Measurements from ENCODE around the gene IL20RA. TPM values are rescaled to one million over a fixed set of nuclear protein-coding genes. Genes with fewer than 3 reads are reported as not detected.

The IL20RA gene
- total and polyA plus RNA-seq, 2 of the 13 experiments (the other 11 are each of a cell fraction or from before 2014, with no cell fraction given): not detected

DNA sequence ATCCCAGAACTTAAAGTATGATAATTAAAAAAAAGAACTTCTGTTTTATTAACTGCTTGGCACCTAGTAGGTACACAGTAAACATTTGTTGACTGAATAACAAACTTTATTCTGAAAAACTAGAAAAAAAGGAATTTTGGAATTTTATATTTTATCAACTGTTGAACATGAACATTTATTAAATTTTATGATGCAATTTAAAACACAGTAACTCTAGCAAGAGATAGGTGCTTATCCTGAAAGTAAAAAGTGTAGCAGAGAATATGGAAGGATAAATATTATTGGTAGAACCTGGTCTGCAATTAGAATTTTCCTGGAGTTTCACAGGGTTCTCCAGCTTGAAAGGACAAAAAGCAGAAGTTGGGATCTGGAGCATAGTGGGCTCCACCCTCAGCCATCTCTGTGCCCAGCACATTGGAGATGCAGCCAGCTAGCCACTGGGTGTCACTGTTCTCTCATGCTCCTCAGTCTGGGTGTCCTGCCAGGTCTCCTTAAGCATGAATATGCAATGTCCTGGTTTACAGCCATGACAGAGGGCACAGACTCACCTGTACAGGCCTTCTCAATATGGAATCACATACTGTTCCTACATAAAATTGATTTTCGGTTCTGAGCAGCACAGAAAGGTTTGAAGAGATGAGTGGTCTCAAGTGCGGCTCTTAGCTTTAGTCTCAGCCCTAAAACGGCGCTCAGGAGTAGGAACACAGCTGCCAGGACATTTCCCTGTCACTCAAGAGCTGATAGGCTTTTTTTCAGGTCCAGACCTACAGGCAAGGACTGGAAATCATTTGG lies 31.7 kb upstream of the IL20RA start:
- H3K4me1 ChIP-seq (ENCODE audit: insufficient read depth, low read length): no peaks in the 10 kb centered on the region
- H3K79me2 ChIP-seq (ENCODE audit: insufficient read depth, low read length): no peaks in the 10 kb centered on the region
- 68% methylated on average over 4 of the region's 4 CpGs for WGBS (ENCODE audit: low lambda C conversion rate)
- no peak overlapping the region for H2AFZ ChIP-seq (ENCODE audit: low read length)
- peak; percentile 92 for FAIRE-seq
- H3K9me3 ChIP-seq (ENCODE audit: low read length): no peaks in the 10 kb centered on the region
- no peak overlapping the region for H3K9ac ChIP-seq (ENCODE audit: insufficient read depth, low read depth, low read length)
- ChIA-PET POLR2A (no interaction called here), CTCF (ENCODE audit: low intra/inter-chr PET ratio, low total read pairs) (interaction anchor here (1.3 to 1.4 kb wide), 3 partner anchors 90 to 565 kb away, joined by 3 to 20 read pairs (median 6); no protein-coding TSS in a partner anchor)
- in situ Hi-C loops (cut with HindIII; ENCODE audit: extremely low pct_ligation_motif_present, low pct_unique_long_range_greater_than_20kb) (loop anchor here (25.0 kb wide), 1 partner anchor 886 kb away; no protein-coding TSS in a partner anchor), intact Hi-C loops (cut with micrococcal nuclease; ENCODE audit: unreplicated experiment) (loop anchor here (1.0 kb wide), 2 partner anchors 238 to 565 kb away; no protein-coding TSS in a partner anchor)
- no peak overlapping the region for H3K27ac ChIP-seq (ENCODE audit: extremely low read length, insufficient read depth, low read length)
- H3K36me3 ChIP-seq (replicated peaks in 1 of 2; ENCODE audit: control insufficient read depth in 1 of 2, insufficient read depth in 2 of 2, low read length in 2 of 2): no peaks in the 10 kb centered on the region
- H3K4me2 ChIP-seq (ENCODE audit: low read depth, low read length): no peak overlapping the region
- peak; percentile 100 for ATAC-seq
- H3K27me3 ChIP-seq (ENCODE audit: control insufficient read depth in 1 of 2, insufficient read depth in 2 of 2, low read length in 2 of 2): no peaks in the 10 kb centered on the region
- H4K20me1 ChIP-seq (ENCODE audit: insufficient read depth, low read length): no peaks in the 10 kb centered on the region
- peak; percentile 74 for DNase-seq (ENCODE audit: low spot score)
- BruUV-seq (replicated peaks): no TSS peak
- no peak overlapping the region for H3K4me3 ChIP-seq (replicated peaks in 1 of 3; ENCODE audit: insufficient read depth in 1 of 3, low read depth in 2 of 3, low read length in 3 of 3)
- TF ChIP-seq, protein P1, sequence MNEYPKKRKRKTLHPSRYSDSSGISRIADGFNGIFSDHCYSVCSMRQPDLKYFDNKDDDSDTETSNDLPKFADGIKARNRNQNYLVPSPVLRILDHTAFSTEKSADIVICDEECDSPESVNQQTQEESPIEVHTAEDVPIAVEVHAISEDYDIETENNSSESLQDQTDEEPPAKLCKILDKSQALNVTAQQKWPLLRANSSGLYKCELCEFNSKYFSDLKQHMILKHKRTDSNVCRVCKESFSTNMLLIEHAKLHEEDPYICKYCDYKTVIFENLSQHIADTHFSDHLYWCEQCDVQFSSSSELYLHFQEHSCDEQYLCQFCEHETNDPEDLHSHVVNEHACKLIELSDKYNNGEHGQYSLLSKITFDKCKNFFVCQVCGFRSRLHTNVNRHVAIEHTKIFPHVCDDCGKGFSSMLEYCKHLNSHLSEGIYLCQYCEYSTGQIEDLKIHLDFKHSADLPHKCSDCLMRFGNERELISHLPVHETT (CRISPR knock-in tag; conservative IDR thresholded peaks at IDR 0.05): no peak
- TF ChIP-seq ZNF570 (CRISPR knock-in tag; IDR thresholded peaks at IDR 0.05; ENCODE audit: borderline replicate concordance) (no peak), NFE2L2 (IDR thresholded peaks at IDR 0.05; ENCODE audit: low read length) (peak; percentile 1; the same call in 1 of the 2 replicates), ZNF839 (CRISPR knock-in tag; IDR thresholded peaks at IDR 0.05; ENCODE audit: borderline replicate concordance) (no peak), MIXL1 (CRISPR knock-in tag; IDR thresholded peaks at IDR 0.05) (no peak), KLF12 (CRISPR knock-in tag; IDR thresholded peaks at IDR 0.05; ENCODE audit: borderline replicate concordance) (no peak)
- TF ChIP-seq, protein P2, sequence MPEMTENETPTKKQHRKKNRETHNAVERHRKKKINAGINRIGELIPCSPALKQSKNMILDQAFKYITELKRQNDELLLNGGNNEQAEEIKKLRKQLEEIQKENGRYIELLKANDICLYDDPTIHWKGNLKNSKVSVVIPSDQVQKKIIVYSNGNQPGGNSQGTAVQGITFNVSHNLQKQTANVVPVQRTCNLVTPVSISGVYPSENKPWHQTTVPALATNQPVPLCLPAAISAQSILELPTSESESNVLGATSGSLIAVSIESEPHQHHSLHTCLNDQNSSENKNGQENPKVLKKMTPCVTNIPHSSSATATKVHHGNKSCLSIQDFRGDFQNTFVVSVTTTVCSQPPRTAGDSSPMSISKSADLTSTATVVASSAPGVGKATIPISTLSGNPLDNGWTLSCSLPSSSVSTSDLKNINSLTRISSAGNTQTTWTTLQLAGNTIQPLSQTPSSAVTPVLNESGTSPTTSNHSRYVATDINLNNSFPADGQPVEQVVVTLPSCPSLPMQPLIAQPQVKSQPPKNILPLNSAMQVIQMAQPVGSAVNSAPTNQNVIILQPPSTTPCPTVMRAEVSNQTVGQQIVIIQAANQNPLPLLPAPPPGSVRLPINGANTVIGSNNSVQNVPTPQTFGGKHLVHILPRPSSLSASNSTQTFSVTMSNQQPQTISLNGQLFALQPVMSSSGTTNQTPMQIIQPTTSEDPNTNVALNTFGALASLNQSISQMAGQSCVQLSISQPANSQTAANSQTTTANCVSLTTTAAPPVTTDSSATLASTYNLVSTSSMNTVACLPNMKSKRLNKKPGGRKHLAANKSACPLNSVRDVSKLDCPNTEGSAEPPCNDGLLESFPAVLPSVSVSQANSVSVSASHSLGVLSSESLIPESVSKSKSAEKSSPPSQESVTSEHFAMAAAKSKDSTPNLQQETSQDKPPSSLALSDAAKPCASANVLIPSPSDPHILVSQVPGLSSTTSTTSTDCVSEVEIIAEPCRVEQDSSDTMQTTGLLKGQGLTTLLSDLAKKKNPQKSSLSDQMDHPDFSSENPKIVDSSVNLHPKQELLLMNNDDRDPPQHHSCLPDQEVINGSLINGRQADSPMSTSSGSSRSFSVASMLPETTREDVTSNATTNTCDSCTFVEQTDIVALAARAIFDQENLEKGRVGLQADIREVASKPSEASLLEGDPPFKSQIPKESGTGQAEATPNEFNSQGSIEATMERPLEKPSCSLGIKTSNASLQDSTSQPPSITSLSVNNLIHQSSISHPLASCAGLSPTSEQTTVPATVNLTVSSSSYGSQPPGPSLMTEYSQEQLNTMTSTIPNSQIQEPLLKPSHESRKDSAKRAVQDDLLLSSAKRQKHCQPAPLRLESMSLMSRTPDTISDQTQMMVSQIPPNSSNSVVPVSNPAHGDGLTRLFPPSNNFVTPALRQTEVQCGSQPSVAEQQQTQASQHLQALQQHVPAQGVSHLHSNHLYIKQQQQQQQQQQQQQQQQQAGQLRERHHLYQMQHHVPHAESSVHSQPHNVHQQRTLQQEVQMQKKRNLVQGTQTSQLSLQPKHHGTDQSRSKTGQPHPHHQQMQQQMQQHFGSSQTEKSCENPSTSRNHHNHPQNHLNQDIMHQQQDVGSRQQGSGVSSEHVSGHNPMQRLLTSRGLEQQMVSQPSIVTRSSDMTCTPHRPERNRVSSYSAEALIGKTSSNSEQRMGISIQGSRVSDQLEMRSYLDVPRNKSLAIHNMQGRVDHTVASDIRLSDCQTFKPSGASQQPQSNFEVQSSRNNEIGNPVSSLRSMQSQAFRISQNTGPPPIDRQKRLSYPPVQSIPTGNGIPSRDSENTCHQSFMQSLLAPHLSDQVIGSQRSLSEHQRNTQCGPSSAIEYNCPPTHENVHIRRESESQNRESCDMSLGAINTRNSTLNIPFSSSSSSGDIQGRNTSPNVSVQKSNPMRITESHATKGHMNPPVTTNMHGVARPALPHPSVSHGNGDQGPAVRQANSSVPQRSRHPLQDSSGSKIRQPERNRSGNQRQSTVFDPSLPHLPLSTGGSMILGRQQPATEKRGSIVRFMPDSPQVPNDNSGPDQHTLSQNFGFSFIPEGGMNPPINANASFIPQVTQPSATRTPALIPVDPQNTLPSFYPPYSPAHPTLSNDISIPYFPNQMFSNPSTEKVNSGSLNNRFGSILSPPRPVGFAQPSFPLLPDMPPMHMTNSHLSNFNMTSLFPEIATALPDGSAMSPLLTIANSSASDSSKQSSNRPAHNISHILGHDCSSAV (CRISPR knock-in tag; IDR thresholded peaks at IDR 0.05; ENCODE audit: borderline replicate concordance): no peak
- TF ChIP-seq, protein P3, sequence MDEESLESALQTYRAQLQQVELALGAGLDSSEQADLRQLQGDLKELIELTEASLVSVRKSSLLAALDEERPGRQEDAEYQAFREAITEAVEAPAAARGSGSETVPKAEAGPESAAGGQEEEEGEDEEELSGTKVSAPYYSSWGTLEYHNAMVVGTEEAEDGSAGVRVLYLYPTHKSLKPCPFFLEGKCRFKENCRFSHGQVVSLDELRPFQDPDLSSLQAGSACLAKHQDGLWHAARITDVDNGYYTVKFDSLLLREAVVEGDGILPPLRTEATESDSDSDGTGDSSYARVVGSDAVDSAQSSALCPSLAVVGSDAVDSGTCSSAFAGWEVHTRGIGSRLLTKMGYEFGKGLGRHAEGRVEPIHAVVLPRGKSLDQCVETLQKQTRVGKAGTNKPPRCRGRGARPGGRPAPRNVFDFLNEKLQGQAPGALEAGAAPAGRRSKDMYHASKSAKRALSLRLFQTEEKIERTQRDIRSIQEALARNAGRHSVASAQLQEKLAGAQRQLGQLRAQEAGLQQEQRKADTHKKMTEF (CRISPR knock-in tag; IDR thresholded peaks at IDR 0.05): no peak; the same call in 1 of the 2 replicates
- TF ChIP-seq, protein P4, sequence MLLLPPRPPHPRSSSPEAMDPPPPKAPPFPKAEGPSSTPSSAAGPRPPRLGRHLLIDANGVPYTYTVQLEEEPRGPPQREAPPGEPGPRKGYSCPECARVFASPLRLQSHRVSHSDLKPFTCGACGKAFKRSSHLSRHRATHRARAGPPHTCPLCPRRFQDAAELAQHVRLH (CRISPR knock-in tag; IDR thresholded peaks at IDR 0.05; ENCODE audit: borderline replicate concordance, low read depth): no peak
